A549 (cell line): ENCODE measurements around the gene RUNDC1.

Experiments
- EP300 ChIP-seq, 2 experiments: fragments of >200 bp; sonication (Bioruptor Twin); formaldehyde crosslinking; IDR thresholded peaks; 2 replicates in 1 of 2; 3 replicates in 1 of 2; pipeline ENCODE4 v1.6.1; 2016 to 2017
- KDM1A ChIP-seq: fragments of 200-600 bp; sonication (generic); IDR thresholded peaks from 2 replicates; pipeline ENCODE4 v1.6.1; 2016; ENCODE audit warnings: low read depth, mild to moderate bottlenecking
- MAFK ChIP-seq: fragments of 450-650 bp; IDR thresholded peaks from 2 replicates; pipeline ENCODE4 v1.6.1; 2014; ENCODE audit not compliant: partially characterized antibody
- PHF8 ChIP-seq: fragments of 200-600 bp; sonication (generic); IDR thresholded peaks from 2 replicates; pipeline ENCODE4 v1.6.1; 2016; ENCODE audit warnings: low read depth, mild to moderate bottlenecking, antibody characterized with exemption, moderate library complexity, borderline replicate concordance
- POLR2A ChIP-seq: IDR thresholded peaks from 2 replicates; pipeline ENCODE4 v1.6.1; 2012; ENCODE audit warnings: mild to moderate bottlenecking, low read length
- POLR2AphosphoS2 ChIP-seq: conservative IDR thresholded peaks from 2 replicates; pipeline ENCODE4 v1.6.1; 2012; ENCODE audit warnings: low read length, improper control_type of control experiment, inconsistent platforms
- RNF2 ChIP-seq: fragments of 200-600 bp; sonication (generic); IDR thresholded peaks from 2 replicates; pipeline ENCODE4 v1.6.1; 2016; ENCODE audit warnings: low read depth, mild to moderate bottlenecking, antibody characterized with exemption, moderate library complexity, borderline replicate concordance
- SMC3 ChIP-seq: fragments of >200 bp; sonication (Bioruptor Twin); formaldehyde crosslinking; IDR thresholded peaks from 3 replicates; pipeline ENCODE4 v1.6.1; 2018; ENCODE audit warnings: inconsistent platforms
- SREBF2 ChIP-seq: fragments of 450-650 bp; IDR thresholded peaks from 2 replicates; pipeline ENCODE4 v1.6.1; 2014; ENCODE audit warnings: mild to moderate bottlenecking, moderate library complexity
- TF ChIP-seq, protein P1 (sequence below): fragments of >200 bp; sonication (Bioruptor Twin); formaldehyde crosslinking; IDR thresholded peaks from 3 replicates; pipeline ENCODE4 v1.5.1; 2016
- TF ChIP-seq, protein P2 (sequence below): fragments of 250-450 bp; sonication (Bioruptor Pico); IDR thresholded peaks from 2 replicates; pipeline ENCODE4 v1.5.0; 2021; ENCODE audit warnings: mild to moderate bottlenecking, moderate library complexity, borderline replicate concordance

DNA sequence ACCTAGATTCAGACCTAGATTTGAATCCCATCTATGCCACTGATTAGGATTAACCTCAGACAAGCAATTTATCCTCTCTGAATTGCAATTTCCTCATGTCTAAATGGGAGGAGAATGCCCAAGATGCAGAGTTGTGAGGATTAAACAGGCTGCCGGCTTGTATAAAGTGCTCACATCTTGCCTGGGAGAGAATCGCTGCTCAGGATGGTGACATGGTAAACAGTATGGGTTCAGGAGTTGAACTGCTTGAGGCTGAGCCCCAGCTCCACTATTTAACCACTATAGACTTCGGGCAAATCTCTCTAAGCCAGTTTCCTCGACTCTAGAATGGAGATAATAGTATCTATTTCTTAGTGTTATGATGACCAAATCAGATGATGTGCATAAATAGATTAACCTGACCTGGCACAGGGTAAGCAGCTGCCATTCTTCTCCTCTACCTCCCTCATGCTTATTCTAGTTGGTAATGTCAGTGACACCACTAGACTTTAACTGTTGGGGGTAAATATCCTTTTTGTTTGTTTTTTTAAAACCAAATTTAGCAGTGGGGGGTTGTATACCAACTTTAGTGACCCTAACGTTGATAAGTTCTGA is 17.1 kb downstream of the RUNDC1 start:
- TF ChIP-seq, protein P1, sequence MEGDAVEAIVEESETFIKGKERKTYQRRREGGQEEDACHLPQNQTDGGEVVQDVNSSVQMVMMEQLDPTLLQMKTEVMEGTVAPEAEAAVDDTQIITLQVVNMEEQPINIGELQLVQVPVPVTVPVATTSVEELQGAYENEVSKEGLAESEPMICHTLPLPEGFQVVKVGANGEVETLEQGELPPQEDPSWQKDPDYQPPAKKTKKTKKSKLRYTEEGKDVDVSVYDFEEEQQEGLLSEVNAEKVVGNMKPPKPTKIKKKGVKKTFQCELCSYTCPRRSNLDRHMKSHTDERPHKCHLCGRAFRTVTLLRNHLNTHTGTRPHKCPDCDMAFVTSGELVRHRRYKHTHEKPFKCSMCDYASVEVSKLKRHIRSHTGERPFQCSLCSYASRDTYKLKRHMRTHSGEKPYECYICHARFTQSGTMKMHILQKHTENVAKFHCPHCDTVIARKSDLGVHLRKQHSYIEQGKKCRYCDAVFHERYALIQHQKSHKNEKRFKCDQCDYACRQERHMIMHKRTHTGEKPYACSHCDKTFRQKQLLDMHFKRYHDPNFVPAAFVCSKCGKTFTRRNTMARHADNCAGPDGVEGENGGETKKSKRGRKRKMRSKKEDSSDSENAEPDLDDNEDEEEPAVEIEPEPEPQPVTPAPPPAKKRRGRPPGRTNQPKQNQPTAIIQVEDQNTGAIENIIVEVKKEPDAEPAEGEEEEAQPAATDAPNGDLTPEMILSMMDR, result no peak
- TF ChIP-seq PHF8, result no peak
- no peak for TF ChIP-seq POLR2A
- no peak for TF ChIP-seq SMC3
- TF ChIP-seq SREBF2, result no peak
- no peak for TF ChIP-seq MAFK
- TF ChIP-seq, protein P2, sequence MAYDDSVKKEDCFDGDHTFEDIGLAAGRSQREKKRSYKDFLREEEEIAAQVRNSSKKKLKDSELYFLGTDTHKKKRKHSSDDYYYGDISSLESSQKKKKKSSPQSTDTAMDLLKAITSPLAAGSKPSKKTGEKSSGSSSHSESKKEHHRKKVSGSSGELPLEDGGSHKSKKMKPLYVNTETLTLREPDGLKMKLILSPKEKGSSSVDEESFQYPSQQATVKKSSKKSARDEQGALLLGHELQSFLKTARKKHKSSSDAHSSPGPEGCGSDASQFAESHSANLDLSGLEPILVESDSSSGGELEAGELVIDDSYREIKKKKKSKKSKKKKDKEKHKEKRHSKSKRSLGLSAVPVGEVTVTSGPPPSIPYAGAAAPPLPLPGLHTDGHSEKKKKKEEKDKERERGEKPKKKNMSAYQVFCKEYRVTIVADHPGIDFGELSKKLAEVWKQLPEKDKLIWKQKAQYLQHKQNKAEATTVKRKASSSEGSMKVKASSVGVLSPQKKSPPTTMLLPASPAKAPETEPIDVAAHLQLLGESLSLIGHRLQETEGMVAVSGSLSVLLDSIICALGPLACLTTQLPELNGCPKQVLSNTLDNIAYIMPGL (CRISPR knock-in tag), result no peak
- TF ChIP-seq POLR2AphosphoS2, result no peak
- no peak for TF ChIP-seq RNF2
- no peak for TF ChIP-seq EP300 (IDR thresholded peaks at IDR 0.05)
- TF ChIP-seq KDM1A, result no peak
